GM12878 (cell line): ENCODE measurements around the gene FNDC3B.

Experiments used
- ATF2 ChIP-seq: IDR thresholded peaks from 2 replicates; pipeline ENCODE4 v1.6.1; 2012; ENCODE audit warnings: low read length, inconsistent platforms
- BMI1 ChIP-seq: fragments of 450-650 bp; IDR thresholded peaks from 2 replicates; pipeline ENCODE4 v1.6.1; 2016; ENCODE audit warnings: mild to moderate bottlenecking, moderate library complexity, borderline replicate concordance
- CTCF ChIP-seq, 3 experiments: IDR thresholded peaks in 2 of 3; conservative IDR thresholded peaks in 1 of 3; 2 replicates each; pipeline ENCODE4 v1.5.1; 2011; ENCODE audit warnings: low read depth in 3 of 3, low read length in 3 of 3, mild to moderate bottlenecking in 3 of 3, control low read depth in 2 of 3, moderate library complexity in 2 of 3, inconsistent platforms in 1 of 3, mixed read lengths in 1 of 3; ENCODE audit not compliant: control insufficient read depth in 2 of 3, insufficient read depth in 1 of 3; ENCODE audit errors: extremely low read depth in 1 of 3
- EZH2 ChIP-seq: IDR thresholded peaks from 2 replicates; pipeline ENCODE4 v1.6.1; 2012; ENCODE audit warnings: low read depth, mild to moderate bottlenecking, control low read depth, inconsistent platforms, low read length, borderline replicate concordance; ENCODE audit not compliant: control insufficient read depth
- HDAC6 ChIP-seq: fragments of 200-600 bp; sonication (generic); IDR thresholded peaks from one replicate; pipeline ENCODE4 v1.8.0; 2017; ENCODE audit warnings: antibody characterized with exemption; ENCODE audit not compliant: unreplicated experiment
- NFIC ChIP-seq: IDR thresholded peaks from 2 replicates; pipeline ENCODE4 v1.6.1; 2012; ENCODE audit warnings: low read depth, mild to moderate bottlenecking, inconsistent platforms, low read length, moderate library complexity
- SP1 ChIP-seq: IDR thresholded peaks from one replicate; pipeline ENCODE4 v1.6.1; 2011; ENCODE audit warnings: low read depth, low read length
- SUZ12 ChIP-seq: fragments of 200-600 bp; sonication (generic); IDR thresholded peaks from one replicate; pipeline ENCODE4 v1.6.1; 2018; ENCODE audit warnings: antibody characterized with exemption, mild to moderate bottlenecking; ENCODE audit not compliant: unreplicated experiment
- TCF3 ChIP-seq: IDR thresholded peaks from 2 replicates; pipeline ENCODE4 v1.6.1; 2012; ENCODE audit warnings: low read depth, mild to moderate bottlenecking, low read length, borderline replicate concordance; ENCODE audit not compliant: insufficient read depth
- USF2 ChIP-seq: IDR thresholded peaks from 2 replicates; pipeline ENCODE4 v1.6.1; 2011; ENCODE audit warnings: low read depth, low read length, improper control_type of control experiment, borderline replicate concordance
- ZNF274 ChIP-seq: IDR thresholded peaks from one replicate; pipeline ENCODE4 v1.8.0; 2011; ENCODE audit not compliant: insufficient read length, insufficient read depth

GRCh38 chr3:172410702-172411477 lies 371.5 kb downstream of the FNDC3B start:
- TF ChIP-seq TCF3 (no peak), CTCF (IDR thresholded peaks at IDR 0.05 in 2 of 3, conservative IDR thresholded peaks at IDR 0.05 in 1 of 3; ENCODE audit: control insufficient read depth in 2 of 3, extremely low read depth in 1 of 3, insufficient read depth in 1 of 3, low read depth in 3 of 3, low read length in 3 of 3) (no peak), SUZ12 (no peak), BMI1 (no peak), NFIC (no peak), USF2 (no peak), ATF2 (no peak), SP1 (no peak), ZNF274 (no peak), HDAC6 (no peak), EZH2 (no peak)
